NOMO-1 (cell line): ENCODE measurements around the gene TJP2.

Experiments used
- DNase-seq, 2 experiments: peaks; one replicate each; lab custom pipeline; 2025; ENCODE audit not compliant: unreplicated experiment in 2 of 2; lab: John Stamatoyannopoulos, UW

Gene TJP2

DNA sequence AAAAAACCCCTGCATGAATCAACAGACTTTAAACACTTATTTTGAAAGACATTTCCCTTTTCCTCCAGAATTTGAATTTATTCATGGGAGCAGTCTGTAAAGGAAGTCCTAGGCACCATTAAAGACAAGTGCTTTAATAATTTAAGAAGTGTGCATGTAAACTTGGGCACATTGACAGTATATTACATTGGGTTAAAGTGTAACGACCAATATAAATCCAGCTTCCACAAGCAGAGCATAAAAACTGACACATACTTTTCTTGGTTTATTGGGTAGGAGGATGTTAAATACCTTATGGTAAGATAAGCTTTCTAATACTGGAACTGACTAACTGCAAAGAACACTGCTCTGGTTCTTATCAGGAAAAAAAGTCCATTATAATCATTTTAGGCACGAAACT lies 149.8 kb downstream of the TJP2 start:
- DNase-seq, result no peak
